NOMO-1 (cell line): ENCODE results near the gene ZBTB25.

Experiments
- DNase-seq, 2 experiments: peaks; one replicate each; lab custom pipeline; 2025; ENCODE audit not compliant: unreplicated experiment in 2 of 2; lab: John Stamatoyannopoulos, UW

Gene ZBTB25

DNA sequence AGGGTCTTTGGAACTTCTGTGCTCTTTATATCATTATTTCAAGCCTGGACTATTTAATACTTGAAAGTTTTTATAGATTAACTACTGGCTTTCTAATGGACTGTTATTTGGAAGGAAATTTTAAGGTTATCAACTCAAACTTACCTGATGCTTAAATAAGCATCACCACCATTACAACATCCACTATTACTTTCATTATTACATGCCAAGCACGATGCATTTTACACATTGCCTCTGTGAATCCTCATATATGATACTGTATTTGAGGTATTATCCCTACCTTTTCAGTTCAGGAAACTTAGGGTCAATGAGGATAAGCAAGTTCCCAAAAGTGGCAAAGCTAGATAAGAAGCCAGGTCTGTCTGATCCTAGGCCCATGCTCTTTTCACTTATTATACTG, 13.3 kb upstream of the ZBTB25 start:
- no peak for DNase-seq

DNA sequence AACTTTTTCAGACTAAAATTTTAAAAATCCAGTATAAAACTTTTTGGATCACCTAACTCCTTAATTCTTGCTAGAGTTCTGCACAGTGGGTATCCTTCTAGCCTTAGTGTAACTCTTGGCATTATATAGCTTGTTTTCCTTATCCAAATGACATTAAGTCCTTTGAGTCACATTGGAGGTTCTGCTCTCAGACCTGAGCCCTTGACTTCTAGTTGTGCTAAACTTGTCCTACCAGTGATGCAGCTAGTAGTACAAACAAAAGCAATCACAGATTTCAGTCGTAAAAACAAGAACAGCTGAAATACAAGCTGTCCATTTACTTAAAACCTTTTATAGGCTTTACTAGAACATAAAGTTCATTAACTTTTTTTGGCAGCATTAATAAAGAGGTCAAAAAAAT, 11.4 kb upstream of the ZBTB25 start:
- DNase-seq = no peak

DNA sequence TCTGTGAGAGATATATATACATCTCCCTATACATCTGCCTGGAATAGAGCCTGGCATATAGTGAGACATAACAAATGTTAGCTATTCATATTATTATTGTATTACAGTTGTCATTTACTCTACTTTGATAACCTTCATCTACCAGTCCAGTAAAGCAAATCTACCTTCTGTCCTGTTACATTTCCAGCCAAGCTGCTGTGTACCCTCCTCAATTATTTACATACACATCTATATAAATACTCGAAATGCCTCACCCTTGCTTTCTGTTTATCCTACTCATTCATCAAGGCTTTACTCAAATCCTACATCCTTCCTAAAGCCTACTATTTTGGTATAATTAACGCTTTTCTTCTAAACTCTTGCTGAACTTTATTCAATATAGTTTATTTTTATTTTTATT, 9.6 kb upstream of the ZBTB25 start:
- no peak for DNase-seq

DNA sequence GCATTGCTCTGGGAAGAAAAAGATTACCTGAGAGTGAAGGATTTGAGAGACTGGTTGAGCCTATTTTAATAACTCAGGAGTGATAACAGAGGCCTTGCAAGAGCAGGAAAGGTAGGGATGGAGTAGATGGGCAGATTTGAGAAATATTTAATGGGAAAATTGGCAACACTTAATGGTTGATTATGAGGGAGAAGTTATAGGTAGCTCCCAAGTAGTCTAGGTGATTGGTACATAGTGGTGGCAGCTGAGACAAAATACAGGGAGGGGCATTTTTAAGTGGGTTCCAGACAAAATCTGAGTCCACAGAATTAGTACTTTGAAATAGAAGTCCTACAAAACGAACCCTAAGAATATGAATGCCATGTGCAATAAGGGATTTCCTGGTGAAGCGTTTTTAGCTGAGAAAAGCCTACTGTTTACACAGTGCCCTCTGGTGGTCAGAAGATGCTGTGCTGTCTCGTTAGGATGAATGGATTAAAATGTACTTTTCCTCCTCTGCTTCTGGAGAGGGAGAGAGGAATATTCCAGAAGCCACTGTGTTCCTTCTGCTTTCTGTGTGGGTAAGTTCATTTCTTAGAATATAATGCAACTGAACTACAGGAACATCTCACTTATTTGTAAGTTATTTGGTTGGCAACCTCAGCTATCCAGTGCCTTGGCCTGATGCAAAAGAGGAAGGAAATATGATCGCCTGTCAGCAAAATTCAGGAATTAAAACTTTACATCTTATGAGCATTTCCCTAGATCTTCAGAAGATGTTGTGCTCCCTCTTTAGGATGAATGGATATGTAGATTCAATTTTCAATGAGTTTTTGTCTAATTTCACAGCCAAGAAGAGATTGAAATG, 7.4 kb upstream of the ZBTB25 start:
- peak; percentile 27 to 78 for DNase-seq

DNA sequence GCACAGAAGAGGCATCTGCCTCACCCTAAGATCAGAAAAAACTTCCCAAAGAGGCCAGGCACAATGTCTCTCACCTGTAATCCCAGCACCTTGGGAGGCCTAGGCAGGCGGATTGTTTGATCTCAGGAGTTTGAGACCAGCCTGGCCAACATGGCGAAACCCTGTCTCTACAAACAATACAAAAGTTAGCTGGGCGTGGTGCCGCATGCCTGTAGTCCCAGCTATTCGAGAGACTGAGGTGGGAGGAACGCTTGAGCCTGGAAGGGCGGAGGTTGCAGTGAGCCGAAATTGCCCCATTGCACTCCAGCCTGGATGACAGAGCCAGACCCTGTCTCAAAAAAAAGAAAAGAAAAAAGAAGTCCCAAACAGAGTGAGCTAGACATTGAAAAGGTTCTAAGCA, 5.4 kb upstream of the ZBTB25 start:
- no peak for DNase-seq

DNA sequence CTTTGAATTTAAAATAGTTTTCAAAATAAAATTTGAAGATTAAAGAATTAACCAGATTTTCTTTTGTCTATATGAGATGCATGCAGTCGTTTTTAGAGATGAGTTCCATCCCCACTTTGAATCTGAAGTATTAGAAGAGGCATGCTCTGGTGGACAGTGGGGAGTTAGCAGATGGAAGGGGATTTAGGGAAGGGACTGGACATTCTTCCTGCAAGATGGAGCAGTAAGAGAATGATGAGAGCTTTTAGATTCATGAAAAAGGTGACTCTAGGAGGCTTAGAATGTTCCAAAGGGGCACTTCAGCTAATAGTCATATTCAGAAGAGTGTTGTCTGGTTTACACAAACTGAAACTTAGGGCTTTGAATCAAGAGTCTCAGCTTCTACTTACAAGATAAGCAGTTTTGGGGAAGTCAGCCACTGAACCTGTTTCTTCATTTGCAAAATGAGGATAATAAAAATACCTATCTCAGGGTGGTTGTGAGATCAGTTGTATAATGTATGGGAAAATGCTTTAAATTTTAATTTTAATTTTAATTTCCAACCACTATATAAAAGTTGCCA, 4.7 kb upstream of the ZBTB25 start:
- DNase-seq = peak; percentile 9 to 57

DNA sequence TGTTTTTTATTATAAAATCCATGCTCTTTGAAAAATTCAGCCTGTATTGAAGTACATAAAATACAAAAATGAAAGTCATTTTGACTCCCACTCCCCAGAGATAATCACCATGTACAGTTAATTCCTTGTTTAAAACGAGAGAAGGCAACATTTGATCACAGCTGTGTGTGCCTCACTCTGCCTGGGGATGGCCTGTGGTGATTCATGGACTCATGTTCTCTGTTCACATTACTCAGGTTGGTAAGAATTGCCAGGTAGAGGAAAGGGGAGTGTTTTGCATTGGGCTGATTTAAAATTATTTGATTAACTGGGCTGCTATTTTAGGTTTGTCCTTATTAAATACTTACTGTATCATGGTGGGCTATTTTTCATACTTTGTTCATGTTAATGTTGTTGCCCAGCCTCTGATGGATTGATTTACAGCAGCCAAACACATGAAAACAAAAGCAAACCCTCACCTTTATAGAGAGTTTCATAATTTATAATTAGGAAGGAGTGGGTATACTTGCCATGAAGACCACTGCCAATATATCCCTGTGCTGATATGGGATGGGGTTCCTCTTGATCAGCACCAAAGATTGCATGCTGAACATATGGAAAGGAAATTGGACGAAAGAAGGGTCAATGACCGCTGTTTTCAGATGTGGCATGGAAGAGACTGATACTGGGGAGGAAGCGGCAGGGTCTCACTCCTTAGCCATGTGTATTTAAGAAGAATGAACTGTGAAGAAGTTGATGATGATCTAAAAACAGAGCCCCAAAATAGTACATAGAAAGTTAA, 3.9 kb upstream of the ZBTB25 start:
- no peak for DNase-seq

DNA sequence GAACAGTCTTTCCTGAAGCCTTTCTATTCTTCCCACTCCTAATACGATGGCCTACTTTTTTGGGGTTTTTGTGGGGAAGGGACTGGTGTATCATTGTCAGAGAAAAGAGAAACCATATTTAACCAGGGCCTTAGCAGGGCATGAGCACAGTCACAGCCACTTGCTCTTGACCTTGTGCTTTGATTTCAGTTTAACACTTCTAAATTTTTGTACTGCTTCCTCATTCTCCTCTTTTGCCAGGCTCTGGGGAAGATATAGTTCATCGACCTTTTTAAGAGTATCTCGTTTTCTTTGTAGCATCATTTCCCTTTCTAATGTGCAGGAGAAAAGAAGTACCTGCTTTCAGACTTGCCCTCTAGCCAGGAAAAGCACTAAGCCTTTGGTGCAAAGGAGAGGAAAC, 3.1 kb upstream of the ZBTB25 start:
- peak in 1 of 2 experiments; percentile 28 for DNase-seq

DNA sequence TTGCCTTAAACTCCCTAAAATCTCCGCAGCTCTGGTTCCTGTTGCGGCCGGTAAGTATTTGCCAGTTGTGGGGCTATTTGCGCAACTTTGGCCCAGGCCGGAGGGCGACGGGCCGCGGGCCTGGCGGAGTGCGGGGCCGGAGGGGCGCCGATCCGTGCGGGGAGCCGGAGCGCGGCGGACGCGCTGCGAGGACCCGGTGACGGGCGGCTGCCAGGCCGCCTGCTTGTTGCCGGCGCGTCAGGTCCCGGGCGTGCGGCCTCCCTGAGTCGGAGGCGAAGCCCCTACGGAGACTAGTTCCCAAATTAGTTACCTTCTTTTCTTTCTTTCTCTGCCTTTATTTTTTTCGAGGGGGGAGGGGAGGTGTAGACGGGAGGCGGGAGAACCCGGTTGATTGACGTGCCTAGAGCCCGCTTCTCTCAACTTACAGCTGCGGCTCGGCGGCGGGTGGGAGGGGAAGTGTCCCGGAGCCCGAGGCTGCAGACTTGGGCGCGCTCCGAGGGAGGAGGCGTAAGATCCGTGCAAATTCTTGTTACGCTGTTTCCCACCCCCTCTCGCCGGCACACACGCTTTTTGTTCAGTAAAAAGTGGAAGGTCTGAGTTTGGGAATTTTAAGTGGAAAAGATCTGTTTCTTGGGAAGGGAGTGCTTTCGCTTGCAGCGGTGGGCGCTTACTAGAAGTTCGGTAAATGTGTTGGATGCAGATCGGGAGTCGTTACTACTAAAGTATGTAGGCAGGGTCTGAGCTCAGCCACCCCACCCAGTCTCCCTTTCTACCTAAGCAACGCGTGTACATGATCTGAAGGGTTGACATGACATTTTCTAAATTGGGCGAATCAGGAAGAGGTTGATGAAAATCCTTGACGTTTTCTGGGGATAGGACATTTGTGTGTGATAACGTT, 1.5 kb upstream of the ZBTB25 start:
- DNase-seq = peak; percentile 80 to 89

DNA sequence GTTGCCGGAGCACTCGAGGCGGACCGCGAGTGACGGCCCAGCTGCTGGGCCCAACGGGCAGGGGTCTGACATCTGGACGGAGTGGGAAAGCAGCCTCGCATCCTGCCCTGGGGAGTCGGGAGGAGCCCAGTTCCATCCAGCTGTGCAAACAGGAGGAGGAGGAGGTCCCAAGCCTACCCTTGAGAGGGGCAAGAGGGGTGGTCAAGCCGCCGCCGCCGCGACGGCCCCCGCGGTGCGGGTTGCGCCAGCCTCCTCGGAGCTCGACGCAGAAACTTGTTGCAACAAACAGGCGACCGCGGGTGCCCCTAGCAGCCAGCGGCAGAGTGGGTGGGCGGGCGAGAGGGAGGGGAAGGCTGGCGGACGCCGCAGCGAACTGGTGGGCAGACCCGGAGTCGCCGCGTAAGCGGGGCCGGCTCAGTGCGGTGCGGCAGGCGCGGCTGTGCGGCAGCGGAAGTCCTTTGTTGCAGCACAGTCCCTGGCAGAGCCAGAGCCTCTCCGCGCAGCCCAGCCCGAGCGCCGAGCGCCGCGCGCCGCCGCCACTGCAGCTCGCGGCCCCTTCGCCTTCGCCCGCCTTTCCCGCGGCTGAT, 765 bp upstream of the ZBTB25 start, which contains the start of gene ZBTB1:
TSS of gene ZBTB1 (plus strand) at position 461 of the 587 bp plus-strand sequence. CDS start 16,735 bp downstream, outside the sequence.
- peak; percentile 75 to 88 for DNase-seq

DNA sequence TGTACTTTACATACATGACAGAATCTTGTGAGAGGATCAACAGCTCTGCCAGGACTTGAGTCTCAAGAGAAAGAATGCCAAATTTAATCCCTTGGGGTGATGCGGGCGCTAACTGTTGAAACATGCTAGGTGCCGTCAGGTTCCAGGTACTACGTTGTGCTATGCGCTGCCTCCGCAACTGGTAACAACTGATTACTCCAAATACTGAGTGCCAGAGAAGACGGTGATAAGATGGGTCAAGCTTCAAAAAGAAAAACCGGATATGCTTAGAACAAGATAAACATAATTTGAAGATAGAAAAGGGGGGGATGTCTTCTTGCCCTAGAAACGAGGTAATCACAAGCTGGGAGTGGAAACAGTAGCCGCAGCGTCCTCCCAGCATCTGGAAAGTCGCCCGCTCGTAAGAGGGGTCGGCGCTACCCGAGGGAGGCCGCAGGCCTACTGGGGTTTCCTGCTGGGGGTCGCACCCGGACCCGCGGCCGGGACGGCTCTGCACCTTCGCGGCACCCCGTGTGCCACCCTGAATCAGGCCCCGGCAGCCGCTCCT, 678 bp downstream of the ZBTB25 start:
- no peak for DNase-seq

DNA sequence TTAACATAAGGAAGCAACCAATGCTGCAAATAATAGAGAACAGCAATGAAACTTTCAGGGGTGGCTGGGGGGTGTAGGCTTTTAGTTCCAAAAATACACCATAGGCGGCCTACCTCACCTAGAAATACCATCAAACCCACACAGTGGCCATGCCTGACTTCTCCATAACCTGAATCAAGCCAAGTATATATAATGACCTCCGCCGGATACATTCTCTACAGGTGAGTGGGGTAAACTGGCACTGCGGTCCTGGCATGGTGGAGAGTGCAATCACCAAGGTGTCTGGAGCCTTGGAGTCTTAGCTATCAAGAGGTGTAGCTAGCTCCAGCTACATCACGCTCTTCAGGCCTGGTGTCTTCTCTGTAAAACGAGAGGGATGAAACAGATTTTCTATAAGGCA, 1.2 kb downstream of the ZBTB25 start:
- DNase-seq = no peak

DNA sequence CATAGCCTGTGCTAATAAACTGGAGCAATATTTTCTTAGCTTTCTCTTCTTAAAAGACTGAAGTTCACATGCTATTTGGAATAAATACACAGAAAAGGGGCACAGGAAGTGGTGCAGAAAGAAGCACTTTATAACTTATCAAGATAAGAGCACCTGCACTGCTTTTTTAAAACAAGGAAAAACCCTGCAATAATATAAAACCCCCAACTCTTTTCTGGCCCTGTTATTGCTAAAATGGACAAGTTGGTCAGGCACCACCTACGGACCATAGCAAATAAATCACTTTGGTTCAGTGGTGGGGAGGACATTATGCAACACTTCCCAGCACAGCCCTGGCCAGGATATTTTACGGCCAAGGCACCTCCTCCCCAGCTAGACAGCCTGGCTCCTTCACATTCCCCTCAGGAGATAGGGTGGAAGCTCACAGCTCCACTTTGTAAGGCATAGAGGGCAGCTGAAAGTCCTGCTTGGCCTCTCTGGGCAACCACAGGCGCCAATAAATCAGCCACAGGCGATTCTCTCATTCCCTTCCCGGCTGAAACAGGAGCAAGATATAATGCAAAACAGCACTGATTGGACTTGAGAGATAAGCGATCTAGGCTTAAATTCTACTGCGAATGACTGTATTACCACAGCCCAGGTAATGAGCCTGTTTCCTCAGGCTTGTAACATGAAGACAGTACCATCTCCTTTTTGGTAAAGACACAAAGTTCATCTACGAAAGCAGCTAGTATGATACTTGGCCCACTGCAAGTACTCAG, 2.0 kb downstream of the ZBTB25 start:
- DNase-seq = peak in 1 of 2 experiments; percentile 20

DNA sequence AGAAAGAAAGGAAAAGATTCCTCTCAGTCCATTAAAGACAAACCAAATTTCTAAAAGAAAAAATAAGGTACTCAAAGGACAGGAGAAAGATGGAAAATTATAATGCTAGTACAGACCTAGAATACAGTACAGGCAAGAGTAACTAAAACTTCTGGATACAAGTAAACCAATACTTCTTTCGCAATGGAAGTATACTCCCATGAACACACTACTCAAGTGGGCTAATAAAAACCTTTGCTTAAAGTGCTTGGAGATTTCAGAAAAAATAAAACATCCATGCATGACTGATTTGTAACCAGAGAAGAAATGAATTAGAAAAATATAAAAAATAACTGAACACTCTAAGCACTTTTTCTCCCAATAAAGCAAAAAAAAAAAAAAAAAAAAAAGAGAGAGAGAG, 3.5 kb downstream of the ZBTB25 start:
- DNase-seq = no peak

DNA sequence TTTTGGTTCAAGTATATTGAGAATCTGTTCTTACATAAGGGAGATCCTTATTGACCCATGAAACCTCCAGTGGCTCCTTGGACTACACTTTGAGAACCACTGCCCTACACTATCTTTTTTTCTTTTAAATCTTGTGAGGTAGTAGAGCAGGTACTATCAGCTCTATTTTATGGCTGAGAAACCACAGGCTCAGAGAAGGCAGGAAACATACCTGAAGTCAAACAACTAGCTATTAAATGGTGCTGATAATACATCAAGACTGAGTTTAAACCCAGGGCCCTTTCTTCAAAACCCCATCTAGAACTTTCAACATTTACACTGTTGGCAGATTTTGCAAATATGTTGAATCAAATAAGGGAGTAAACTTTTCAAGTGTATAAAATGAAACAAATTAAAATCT, 6.9 kb downstream of the ZBTB25 start:
- DNase-seq = no peak

DNA sequence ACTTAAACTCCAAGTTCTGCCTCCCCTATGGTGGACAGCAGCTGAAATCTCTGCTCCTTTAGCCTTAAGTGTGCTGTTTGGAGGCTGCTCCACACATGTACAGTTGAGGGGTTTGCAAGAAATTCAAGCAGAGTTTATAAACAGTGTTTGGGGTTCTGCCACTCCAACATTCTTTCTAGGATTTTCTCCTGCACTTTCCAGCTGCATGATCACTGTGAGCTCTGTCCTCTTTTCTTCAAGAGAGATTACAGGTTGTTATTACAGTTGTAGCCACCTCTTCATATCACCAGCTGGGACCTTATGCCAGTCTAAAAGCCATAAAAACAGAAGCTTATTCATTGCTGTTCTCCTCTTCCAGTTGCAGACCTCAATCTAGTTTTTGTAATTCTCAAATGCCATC, 8.4 kb downstream of the ZBTB25 start:
- no peak for DNase-seq

DNA sequence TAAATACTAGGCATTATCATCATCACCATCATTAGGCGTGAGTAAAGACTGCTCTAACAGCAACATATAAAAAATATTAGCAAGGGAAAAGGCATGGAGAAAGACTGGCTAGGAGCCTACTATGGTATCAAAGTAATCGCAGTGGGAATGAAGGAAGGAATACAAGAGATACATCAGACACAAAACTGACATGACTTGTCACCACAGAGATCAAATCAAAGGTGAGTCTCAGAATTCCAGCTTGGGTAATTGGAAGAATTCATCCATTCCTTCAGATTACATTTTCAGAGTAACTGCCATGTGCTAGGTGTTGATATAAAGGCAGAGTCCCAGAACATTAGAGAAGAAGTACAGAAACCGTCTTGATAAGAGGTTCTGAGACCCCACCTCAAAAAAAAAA, 10.2 kb downstream of the ZBTB25 start:
- DNase-seq = no peak

DNA sequence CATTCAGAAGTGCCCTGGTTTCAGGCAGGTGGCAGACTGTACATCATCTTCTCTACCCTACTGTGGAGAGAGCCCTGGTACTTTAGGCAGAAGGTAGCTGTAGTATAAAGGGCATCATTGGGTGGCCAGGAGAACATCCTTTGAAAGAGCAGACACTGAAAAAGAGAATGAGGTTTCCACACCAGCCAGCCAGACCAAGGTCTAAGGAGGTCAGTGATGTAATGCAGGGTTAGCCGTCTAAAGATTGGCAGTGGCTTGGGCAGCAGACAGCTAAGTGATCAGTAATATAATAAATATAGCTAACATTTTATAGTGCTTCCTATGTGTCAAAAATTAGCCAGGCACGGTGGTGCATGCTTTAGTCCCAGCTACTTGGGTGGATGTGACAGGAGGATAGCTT, 12.0 kb downstream of the ZBTB25 start:
- DNase-seq = no peak

DNA sequence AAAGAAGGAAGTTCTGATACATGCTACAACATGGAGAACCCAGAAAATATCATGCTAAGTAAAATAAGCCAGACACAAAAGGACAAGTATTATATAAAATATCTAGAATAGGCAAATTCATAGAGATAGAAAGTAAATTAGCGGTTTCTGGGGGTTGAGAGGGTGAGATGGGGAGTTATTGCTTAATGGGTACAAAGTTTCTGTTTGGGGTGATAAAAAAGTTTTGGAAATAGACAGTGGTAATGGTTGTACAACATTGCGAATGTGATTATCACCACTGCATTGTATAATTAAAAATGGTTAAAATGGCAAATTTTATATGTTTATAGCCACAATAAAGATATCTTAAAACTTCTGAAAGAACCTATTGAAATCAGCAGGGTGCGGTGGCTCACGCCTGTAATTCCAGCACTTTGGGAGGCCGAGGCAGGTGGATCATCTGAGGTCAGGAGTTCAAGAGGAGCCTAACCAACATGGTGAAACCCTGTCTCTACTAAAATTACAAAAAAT, 15.0 kb downstream of the ZBTB25 start:
- no peak for DNase-seq
